GM19397 (cell line): ENCODE results near the gene CDC42BPB.
"Not testable (repeated sequence)": the region's sequence is repeated elsewhere in the genome, so short reads cannot be mapped to it uniquely, and the experiment has no call there.

Experiments
- ATAC-seq: cut with Tn5 transposase; IDR thresholded peaks from one replicate; pipeline ENCODE4 v1.9.1; 2021; ENCODE audit warnings: mild to moderate bottlenecking, moderate library complexity; ENCODE audit not compliant: unreplicated experiment

The CDC42BPB gene

DNA sequence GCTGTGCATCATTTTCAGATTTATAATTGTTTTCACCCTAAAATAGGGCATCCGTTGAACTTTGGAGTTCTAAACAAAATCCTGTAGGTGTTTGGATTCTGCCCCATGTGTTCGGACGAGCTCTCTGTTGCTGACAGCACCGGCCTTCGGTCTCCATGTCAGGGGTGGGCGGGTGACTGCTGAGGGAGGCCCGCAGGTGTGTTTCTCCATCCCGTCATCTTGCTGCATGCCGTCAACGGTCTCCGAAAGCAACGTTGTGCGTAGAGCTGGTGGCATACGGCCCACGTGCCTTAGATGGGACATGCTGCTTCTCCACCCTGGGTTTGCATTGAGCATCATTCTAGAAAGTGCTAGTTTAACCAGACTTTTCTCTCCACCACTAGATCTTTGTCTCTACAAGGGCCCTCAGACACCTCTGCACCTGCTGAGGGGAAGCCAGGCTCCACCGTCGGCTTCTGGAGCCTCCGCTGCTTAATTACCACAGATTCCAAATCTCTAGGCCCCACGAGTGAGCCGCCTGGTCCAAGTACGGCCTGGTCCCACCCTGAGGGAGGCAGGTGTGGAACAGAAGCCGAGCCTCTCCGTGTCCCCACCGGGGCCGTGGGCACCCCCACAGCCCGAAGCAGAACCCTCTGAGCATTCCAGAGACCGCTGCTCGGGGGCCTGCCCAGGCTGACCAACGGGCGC, 150.6 kb downstream of the CDC42BPB start:
- ATAC-seq: no peak

DNA sequence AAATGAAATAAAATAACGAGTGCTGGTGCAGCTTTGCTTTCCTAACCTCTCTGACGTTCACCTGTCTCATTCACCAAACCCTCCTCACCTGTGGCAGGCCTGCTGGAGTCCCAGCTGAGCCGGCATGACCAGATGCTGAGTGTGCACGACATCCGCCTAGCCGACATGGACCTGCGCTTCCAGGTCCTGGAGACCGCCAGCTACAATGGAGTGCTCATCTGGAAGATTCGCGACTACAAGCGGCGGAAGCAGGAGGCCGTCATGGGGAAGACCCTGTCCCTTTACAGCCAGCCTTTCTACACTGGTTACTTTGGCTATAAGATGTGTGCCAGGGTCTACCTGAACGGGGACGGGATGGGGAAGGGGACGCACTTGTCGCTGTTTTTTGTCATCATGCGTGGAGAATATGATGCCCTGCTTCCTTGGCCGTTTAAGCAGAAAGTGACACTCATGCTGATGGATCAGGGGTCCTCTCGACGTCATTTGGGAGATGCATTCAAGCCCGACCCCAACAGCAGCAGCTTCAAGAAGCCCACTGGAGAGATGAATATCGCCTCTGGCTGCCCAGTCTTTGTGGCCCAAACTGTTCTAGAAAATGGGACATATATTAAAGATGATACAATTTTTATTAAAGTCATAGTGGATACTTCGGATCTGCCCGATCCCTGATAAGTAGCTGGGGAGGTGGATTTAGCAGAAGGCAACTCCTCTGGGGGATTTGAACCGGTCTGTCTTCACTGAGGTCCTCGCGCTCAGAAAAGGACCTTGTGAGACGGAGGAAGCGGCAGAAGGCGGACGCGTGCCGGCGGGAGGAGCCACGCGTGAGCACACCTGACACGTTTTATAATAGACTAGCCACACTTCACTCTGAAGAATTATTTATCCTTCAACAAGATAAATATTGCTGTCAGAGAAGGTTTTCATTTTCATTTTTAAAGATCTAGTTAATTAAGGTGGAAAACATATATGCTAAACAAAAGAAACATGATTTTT, 151.9 kb downstream of the CDC42BPB start:
- no peak for ATAC-seq

DNA sequence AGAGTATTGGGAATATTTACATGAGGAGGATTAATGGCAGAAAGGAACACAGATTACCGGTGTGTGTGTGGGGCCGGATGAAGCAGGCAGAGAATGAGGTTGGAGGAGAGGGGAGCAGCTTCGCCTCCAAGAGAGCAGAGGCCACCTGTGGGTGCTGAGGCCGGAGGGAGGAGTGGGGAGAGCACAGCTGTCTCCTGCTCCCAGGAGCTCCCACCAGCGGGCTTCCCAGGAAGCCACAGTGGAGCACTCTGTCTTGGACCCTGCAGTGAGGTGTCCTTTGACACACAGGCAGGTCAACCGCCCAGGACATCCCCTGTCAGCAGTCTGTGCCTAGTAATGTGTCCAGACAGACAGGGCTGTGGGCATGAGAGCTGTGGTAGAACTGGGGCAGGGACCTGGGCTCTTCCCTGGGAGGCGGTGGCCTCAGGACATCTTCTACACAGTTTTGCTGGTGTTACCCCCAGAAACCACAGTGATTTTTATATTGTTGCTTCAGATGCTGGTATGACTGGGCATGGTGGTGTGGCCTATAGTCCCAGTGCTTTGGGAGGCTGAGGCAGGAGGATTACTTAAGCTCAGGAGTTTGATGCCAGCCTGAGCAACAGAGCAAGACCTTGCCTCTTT, 153.3 kb downstream of the CDC42BPB start:
- no peak for ATAC-seq

DNA sequence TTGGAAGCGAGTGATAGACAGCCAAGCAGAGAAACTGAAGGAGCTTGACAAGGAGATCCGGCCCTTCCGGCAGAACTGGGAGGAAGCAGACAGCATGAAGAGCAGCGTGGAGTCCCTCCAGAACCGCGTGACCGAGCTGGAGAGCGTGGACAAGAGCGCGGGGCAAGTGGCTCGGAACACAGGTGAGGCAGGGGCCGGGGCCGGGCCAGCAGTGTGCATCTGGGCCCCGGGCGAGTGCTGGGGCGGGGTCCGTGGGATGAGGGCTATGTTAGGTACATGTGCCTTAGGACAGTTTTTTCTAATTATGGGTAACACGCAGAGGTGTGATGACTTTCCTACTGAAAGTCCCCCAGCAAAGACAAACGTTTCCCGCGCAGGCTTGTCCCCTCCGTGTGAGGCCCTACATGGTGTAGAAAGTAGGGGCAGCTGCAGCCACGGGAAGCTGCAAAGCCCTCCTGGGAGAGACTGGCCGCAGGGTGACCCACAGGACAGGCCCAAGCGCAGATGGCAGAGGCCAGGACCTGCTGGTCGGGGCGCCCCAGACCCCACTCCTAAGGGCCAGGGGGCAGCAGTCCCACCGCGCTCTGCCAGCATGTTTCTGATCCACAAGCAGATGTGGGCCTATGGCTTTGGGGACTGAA, 154.0 kb downstream of the CDC42BPB start:
- ATAC-seq: no peak

DNA sequence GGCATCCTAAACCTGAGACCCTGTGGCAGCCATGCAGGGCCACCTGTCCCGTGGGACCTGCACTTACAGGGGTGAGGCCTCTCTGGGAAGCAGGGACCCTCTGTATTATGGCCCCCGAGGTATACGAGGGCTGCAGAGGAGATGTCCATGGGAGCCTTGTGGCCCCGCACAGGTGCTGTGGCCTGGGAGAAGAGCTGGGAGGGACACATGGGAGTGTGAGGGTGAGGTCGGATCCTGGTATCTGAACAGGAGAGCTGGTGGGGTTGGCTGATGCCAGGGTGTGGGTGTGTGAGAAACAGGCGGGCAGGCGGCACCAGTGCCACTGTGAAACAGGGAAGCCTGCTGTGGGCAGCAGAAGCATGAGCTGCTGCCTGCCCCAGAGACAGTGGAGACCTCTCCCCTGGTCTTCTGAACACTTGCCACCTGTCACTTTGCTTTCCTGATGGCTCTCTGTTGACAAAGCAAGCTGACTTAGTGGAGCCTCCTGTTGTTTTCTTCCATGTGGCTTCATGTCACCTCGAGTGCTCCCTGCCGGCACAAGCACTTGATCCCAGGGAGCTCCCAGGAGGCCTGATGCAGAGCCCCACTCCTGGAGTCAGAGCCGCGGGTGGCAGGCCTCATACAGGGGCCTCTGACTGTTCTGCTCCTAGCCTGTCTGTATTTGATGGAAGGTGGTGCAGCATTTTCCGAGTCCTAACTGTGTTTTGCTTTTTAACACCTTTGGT, 154.7 kb downstream of the CDC42BPB start:
- no peak for ATAC-seq

DNA sequence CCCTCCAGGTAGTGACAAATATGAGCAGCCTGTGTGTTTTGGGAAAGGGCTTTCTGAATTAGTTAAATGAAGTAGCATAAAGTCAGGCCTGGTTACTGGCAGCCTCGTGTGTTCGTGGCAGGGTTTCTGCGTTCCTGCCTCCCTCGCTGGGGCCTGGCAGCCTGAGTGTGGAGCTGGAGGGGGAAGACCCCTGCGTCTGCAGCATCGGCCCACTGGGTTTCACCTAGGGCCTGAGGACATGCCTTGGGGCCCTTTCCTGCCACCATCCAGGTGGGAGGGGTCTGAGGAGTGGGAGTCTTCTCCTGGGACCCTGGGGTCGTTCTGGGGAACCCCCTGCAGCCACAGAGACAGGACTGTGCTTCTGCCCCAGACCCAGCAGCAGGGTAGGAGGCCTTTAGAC, 155.3 kb downstream of the CDC42BPB start:
- ATAC-seq: peak; percentile 4

DNA sequence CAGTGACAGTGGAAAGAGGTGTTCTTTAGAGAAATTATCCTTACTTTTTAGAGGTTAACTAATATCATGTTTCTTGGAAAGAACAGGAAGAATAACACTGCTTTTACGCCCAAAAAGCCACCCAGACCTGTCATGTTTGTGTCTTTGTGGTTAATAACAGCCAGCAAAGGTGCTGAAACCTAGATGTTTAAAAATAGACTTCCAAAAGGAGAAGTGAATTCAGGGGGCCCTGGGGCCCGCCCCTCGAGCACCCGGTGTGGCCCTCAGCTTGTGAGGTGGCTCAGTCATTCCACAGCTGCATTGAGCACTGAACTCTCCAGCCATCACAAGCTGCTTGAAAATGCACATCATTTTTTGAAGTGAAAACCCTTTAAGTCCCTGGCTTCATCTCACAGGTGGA, 155.7 kb downstream of the CDC42BPB start:
- ATAC-seq: peak; percentile 68

DNA sequence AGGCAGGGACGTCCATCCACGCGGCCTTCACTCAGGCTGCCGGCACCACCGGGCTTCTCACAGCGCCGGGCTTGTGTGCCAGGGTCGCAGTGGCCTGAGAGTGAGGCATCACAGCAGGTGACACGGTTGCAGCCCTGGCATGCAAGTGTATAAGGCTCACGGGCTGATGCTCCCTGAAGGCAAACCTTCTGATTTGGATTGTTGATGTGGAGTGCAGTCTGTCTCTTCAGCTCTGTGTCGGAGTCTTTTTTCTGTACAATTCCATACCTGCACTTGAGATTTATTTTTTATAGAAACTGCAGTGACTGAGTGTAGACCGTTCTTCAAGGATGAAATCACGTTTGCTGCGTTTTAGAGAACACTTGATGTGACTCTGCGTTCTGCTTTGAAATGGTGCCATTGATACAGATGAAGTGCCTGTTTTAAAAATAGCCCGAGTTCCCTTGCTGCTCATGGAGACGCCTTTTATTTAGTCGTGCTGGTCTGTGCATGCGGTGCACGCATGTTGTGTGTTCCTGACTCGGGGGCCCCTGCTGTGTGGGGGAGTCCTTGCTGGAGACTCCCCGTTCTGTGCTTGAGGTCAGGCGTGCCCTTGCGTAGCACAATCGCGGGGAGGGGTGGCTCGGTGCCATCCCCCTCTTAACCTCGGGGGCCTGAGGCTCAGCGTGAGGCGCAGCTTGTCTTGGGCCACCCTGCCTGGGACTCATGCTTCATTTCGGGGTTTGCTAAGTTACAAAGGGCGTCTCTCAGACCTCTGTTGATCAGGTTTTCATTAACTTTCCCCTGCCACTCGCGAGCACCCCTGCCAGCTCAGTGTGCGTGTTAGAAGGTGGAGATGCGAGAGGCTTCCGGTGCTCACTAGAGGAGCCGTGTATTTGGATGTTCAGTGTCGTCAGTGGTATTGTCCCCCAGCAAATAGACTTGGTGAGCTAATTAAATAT, 156.4 kb downstream of the CDC42BPB start:
- peak; percentile 55 for ATAC-seq

DNA sequence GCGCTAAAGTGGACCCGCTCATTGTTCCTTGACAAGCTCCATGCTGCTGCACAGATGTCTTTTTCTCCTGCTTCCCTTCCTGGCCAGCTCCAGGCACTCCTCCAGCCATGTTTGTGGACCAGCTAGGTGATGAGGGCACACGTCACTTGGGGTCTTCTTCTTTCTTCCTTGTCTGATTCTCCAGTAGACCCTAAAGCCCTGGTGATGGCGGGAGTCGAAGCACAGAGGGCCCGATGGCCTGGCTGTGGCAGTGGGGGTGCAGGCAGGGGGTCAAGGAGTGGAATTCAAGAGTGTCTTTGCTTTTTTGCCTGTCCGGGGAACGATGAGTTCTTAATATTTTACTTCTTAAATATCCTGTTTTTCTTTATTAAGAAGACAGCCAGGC, 157.8 kb downstream of the CDC42BPB start:
- ATAC-seq: no peak

DNA sequence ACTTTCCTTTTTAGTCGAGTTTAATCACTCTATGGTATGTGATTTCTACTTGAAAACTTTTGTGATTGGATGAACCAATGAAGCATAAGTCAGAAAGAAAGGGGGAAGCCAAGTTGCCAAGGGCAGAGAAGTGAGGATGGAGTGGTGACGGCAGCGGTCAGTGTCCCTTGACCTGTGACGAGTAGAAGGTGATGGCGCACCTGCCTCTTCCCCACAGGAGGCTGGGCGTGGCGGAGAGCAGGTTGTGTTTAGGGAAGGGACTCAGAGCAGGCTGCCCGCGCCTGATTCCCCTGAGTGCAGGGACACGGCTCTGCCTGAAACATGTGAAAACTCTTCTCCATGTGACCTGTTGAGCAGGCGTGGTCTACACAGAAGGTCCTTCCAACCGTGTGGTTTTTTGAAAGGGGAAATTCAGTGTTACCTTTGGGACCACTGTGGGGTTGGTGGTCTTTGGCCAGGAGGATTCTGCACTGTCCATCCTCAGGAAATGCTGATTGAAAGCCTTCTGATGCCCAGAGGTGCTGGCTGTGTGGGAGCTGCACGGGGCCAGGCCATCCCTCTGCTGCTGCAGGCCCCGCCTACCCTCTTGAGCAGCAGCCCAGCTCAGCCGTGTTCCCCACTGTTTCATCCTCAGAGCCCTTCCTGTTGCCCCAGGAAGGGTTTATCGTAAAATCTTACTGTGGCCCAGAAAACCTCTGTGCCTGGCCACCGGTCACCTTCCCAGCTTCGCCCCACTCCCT, 158.4 kb downstream of the CDC42BPB start:
- ATAC-seq: no peak

DNA sequence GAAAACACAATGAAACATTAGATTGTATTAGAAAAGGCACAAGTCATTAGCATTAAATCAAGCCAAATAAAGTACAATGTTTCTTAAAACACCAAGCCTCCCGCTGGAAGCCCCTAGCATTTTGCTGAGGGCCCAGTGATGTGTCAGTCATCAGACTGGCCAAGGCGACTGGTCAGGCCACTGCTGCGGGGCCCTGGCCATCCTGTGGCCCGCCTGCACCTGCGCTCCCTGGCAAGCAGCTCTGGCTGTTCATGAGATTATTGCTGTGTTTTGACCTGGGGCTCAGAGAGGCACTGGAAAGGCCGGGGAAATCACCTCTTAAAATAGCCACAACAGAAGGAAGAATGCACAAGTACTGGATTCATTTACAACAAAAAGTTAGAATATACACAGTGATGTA, 159.1 kb downstream of the CDC42BPB start:
- ATAC-seq: no peak

DNA sequence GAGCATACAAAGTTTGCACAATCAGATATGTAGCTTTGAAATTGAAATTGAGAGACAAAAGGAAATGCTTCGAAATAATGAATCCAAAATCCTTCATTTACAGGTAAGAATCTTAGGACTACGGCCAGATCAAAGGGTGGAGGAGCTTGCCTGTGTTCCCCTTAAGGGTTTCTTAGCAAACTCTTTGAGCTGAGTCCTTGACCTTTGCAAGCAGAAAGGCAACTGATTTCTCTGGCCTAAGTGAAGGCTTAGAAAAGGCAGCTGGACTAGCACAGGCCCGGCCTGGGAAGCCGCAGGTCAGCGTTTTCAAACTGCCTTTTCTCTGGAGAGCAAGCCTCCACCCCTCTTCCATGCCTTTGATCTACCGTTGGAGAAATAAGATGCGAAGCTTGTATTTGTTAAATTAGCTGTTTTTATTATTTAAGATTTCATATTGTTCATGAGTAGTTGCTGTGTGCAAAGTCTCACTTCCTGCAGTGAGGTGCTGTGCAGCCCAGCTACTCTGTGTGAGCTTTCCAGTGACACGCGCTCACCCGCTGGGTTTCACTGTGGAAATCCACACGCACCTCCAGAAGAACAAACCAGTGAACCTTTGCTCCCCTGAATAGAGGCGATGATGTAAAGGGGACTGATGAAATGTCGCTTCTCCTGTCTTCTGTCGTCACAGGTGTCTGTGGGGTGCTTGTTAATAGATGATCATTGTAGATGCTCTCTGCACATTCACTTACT, 159.9 kb downstream of the CDC42BPB start:
- no peak for ATAC-seq

DNA sequence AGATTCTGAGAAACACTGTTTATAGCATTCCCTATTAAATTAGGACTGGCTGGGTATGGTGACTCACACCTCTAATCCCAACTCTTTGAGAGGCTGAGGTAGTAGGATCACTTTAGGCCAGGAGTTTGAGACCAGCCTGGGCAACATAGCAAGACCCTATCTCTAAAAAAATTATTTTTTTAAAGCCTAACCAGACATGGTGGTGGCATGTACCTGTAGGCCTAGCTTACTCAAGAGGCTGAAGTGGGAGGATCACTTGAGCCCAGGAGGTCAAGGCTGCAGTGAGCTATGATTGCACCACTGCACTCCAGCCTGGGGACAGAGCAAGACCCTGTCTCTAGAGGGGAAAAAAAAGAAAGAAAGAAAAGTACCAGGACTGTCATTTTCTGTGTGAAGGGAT, 160.6 kb downstream of the CDC42BPB start:
- ATAC-seq: not testable (repeated sequence)

DNA sequence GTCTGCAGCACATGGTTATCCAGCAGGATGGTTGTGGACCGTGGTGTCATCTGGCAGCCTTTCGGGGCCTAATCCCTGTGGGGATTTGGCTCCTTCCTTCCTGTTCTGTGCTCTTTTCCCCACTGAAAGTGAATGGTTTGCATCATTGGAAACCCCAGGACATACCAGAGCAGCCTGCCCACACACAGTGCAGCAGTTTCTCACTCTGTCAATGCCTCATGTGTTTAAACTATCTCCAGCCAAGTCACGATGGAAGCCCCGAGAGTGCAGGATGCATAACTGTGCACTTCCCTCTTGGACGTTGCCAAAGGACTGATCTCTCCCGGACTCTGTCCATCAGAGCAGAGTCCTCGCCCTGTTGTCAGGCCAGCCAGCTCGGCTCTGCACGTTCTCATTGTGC, 163.9 kb downstream of the CDC42BPB start:
- ATAC-seq: no peak

DNA sequence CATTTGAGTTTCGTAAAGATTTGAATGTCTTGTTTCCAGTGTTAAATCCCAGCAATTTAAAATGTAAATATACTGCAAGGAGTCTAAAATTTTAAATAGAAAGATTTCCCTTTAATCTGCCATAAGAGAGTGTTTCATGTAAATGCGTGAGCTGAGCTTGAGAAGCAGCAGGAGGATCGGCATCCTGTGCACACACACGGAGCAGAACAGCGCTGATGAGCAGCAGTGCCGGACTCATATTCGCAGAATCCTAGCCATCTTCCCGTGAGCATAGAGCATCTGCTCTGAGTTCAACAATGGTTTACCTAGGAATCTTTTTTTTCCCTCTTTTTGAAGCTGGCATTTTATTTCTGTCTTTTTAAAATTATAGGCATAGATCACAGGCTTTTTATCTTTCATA, 164.7 kb downstream of the CDC42BPB start:
- no peak for ATAC-seq

DNA sequence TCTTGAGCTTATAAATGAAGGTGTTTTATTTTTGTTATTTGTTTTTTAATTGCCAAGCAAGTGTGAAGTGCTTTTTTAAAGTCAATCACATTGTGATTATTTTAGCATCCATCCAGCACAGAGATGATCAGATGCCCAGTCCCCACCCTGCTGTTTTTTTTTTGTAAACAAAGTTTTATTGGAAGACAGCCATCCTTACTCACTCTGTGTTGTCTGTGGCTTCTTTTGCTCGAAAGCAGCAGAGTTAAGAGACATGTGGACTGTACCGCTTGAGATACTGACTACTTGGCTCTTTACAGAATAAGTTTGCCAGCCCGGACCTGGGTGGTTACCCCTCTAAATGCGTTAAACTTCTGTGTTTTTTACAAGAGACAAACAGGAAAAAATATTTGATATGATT, 165.8 kb downstream of the CDC42BPB start:
- no peak for ATAC-seq

DNA sequence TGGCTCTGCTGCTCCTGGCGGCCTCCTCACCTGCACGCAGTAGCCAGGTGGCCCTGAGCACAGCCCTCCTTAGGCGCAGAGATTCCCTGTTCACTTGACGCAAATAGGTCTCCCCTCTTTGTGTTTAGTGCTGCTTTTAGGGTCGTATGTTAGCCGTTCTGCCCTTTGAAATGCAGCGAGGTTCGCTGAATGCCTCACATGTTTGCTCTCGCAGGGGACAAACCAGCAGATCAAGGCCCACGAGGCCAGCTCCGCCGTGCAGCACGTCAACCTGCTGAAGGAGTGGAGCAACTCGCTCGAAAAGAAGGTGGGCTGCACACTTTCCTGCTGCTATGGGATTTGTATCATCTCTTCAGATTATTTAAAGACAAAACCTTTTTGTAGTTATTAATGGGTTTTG, 166.2 kb downstream of the CDC42BPB start:
- ATAC-seq: no peak

DNA sequence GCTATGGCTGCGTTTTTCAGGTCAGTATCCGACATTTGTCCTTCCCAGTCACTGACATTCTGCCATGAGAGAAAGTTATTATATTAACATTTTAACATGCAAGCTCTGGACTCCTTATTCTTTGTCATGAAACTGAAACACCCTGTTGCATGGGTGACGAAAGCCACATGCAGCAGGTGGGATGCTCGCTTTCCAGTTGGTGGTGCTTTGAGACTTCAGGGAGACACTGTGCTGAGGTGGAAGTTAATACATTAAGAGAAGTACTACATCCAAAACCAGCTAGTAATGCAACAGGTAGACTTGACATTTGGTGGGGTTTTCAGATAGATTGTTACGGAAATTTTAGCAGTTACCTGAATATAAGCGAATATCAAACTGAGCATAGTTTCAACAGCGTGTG, 167.7 kb downstream of the CDC42BPB start:
- ATAC-seq: no peak
